Right lung (tissue), 5 donors: ENCODE measurements around the gene SOX5. TPM values are rescaled to one million over a fixed set of nuclear protein-coding genes. Genes with fewer than 3 reads are reported as not detected.
"Not testable (repeated sequence)": the region's sequence is repeated elsewhere in the genome, so short reads cannot be mapped to it uniquely, and the experiment has no call there.

Experiments used
- DNase-seq, 2 donors: peaks; one replicate each; pipeline ENCODE4 v3.0.0-alpha.2; 2013
- polyA plus RNA-seq, 5 donors: library from polyadenylated mRNA; unstranded; fragments of 120-200 nt; gene quantifications; one replicate each; pipeline versions ENCODE4 v1.2.1 to v1.2.3, GENCODE V29; 2013; ENCODE audit warnings: inconsistent platforms in 1 of 5, low replicate concordance in 1 of 5; ENCODE audit not compliant: insufficient read length in 5 of 5, insufficient read depth in 1 of 5

SOX5 gene
- polyA plus RNA-seq, 5 donors, result 18.6 to 42.1 (median 35.8) TPM

DNA sequence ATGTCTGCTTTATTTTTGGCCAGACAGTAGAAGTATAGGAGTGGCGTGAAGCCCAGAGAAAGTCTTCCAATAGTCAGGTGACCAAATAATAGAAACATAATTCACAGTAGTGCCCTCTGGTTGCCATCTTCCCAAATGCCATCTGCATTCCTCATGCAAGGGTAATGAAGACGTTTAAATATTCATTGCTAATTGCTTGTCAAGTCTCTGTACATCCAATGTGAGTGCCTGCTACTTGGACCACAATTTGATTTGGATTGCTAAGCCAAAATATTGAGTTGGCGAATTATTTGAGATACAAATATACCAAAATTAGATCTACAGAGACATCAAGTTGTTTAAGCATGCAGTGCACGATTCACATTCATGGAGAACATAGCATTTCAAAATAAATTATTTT lies 402.7 kb downstream of the SOX5 start:
- no peak for DNase-seq

GRCh38 chr12:23543767-23544166 lies 405.7 kb downstream of the SOX5 start:
- DNase-seq, result no peak

DNA sequence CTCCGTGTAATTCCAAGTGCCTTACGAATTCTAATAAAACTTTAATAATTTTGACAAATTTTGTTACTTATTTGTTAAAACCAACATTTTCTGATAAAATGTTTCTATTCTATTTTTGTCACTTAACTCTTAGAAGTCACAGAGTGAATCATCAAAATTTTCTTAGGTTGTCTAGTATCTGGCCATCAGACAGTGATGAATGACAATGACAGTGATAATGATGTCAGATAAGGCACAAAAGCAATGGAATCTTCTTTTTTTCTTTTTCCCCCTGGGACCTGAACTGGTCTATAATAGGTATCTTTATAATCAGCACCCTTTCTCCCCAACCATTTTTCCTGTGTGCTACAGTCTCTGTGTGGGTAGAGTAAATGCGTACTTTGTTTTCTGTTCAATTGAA lies 407.3 kb downstream of the SOX5 start:
- DNase-seq, result no peak

DNA sequence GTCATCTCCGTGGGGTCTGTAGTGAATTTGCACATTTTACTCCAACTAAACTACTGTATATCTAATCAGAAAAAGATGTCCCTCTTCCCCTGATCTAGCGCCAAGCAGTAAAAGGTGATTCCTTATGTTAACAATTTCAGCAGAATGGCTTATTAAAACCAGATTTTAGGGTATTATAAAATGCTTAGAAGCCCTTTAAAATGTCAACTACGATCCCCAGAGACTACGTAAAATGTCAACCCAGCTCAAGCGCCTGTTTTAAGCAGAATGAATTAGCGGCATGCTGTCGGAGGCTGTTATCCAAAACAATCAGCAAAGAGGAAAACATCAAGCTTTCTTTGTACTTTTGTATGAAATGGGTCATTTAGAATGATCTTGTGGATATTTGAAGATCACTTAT lies 408.9 kb downstream of the SOX5 start:
- DNase-seq, result no peak

- DNase-seq, result no peak
Measured at GRCh38 chr12:23536293-23536692, 413.2 kb downstream of the SOX5 start.

DNA sequence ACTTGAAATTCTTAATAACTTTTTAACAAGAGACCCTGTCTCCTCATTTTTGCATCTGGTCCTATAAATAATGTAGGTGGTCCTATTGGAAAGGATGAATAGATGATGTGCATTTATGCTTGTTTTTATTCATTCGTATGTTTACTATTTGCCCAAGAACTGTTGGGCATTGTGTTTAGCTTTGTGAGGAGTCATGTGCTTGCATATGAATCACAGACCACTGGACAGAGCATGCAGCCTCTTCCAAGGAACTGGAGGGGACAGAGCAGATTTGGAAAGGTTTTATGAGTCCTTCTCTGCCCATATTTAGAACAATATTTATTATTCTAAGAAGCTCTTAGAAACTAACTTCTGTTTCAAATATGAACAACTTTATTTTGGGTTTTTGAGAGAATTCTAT lies 414.0 kb downstream of the SOX5 start:
- no peak for DNase-seq

DNA sequence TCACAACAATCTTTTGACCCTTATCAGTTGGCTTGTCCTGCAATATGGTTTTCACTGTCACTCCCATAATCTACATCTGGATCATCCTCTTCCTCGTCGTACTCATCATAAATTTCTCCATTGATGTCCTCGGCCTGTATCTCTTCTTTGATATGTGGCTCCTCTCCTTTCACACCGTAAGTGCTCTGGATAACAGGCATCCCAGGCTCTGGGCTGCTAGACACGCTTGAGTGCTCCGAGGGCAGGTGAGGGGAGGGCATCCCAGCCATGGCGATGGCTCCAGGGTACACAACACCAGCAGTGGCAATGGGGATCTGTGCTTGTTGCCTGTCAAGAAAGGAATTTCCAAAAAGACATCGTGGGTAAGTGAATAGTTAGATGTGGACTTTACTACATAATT lies 415.3 kb downstream of the SOX5 start:
- no peak for DNase-seq

- no peak for DNase-seq
Measured at GRCh38 chr12:23533699-23534098, 415.8 kb downstream of the SOX5 start.

DNA sequence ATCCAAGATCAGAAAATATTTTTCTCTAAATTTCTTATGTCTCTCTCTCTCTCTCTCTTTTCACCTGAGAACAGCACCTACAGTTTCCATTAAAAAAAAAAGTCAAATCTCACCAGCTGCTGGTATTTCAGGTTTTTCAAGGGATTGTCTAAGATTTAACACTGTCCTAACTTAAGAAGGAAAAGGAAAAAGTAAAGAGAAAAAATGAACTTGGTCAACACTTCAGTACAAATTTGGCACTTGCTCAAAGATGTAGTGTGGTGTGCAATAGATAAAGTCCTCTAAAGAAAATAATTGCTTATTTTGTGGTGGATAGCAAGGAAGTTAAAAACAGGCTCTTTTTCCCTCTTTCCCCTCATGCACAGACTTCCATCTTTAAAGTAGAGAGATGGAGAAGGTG lies 416.2 kb downstream of the SOX5 start:
- DNase-seq, result peak; percentile 48 to 53

DNA sequence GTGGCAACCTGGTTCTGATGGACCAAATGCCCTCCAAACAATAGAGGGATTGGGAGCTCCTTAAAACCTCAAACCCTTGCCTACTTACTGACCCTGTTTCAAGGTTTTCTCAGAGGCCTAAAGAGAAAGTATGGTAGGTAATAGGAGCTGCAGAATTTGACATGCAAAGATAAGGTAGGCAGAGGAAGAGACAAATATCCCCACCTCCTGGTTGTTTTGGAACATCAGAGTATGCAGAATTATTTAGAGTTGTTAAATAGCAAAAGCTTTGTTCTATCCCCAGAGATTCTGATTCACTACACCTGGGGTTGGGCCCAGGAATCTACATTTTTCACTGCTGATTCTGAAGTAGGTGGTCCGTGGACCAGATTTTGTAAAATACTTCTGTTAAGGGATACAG lies 421.2 kb downstream of the SOX5 start:
- DNase-seq, result no peak

- DNase-seq, result no peak
Measured at GRCh38 chr12:23525450-23526072, 423.9 kb downstream of the SOX5 start.

- DNase-seq, result no peak
Measured at GRCh38 chr12:23523339-23523738, 426.1 kb downstream of the SOX5 start.

DNA sequence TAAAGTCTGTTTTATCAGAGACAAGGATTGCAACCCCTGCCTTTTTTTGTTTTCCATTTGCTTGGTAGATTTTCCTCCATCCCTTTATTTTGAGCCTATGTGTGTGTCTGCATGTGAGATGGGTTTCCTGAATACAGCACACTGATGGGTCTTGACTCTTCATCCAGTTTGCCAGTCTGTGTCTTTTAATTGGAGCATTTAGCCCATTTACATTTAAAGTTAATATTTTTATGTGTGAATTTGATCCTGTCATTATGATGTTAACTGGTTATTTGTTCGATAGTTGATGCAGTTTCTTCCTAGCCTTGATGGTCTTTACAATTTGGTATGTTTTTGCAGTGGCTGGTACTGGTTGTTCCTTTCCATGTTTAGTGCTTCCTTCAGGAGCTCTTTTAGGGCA lies 430.0 kb downstream of the SOX5 start:
- DNase-seq, result not testable (repeated sequence)

- not testable (repeated sequence) for DNase-seq
Measured at GRCh38 chr12:23515785-23516184, 433.7 kb downstream of the SOX5 start.

GRCh38 chr12:23510484-23510883 lies 439.0 kb downstream of the SOX5 start:
- no peak for DNase-seq

- DNase-seq, result not testable (repeated sequence)
Measured at GRCh38 chr12:23509832-23510231, 439.6 kb downstream of the SOX5 start.

DNA sequence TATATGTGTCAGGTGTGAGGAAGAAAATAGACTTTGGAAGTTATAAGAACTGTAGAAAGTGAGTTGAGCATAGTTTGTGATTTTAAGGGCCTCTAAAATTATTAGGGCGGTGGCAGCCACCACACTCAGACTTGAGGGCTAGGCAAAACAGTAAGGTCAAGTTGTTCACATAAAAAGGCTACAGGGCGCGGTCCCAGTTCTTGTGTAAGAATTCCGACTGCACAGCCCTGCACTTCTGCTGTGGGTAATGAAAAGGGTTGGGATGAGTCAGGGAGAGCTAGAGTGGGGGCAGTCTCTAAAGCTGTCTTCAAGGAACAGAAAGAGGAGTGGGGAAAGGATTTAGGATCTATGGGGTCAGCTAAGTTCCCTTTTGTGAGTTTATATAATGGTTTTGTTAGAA lies 441.7 kb downstream of the SOX5 start:
- not testable (repeated sequence) for DNase-seq

DNA sequence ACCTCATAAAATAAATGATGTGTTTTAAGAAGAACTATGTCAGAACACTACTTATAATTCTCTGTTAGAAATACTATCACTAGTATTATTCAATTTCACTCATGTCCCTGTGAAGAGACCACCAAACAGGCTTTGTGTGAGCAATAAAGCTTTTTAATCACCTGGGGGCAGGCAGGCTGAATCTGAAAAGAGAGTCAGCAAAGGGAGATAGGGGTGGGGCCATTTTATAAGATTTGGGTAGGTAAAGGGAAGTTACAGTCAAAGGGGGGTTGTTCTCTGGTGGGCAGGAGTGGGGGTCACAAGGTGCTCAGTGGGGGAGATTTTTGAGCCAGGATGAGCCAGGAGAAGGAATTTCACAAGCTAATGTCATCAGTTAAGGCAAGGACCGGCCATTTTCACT lies 443.7 kb downstream of the SOX5 start:
- not testable (repeated sequence) for DNase-seq

GRCh38 chr12:23504641-23505399 lies 444.6 kb downstream of the SOX5 start:
- DNase-seq, result no peak

- DNase-seq, result no peak
Measured at GRCh38 chr12:23504043-23504442, 445.4 kb downstream of the SOX5 start.

DNA sequence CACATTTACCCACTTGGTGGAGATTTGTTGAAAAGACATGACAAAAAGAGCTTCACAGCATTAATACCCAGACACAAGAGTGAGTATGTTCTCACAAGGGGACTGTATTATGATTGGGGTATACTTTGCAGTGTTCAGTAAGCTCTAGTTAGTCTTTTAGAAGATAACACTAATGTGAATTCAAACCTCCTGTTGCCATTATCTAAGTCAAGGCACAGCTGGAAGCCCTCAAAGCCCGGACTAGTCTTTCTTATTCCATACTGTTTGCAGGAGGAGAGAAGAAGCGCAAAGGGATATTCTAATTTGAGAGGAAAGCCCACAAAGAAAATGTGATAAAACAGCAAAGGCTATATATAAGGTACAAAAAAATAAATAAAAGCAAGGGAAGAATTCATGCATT lies 445.9 kb downstream of the SOX5 start:
- no peak for DNase-seq

DNA sequence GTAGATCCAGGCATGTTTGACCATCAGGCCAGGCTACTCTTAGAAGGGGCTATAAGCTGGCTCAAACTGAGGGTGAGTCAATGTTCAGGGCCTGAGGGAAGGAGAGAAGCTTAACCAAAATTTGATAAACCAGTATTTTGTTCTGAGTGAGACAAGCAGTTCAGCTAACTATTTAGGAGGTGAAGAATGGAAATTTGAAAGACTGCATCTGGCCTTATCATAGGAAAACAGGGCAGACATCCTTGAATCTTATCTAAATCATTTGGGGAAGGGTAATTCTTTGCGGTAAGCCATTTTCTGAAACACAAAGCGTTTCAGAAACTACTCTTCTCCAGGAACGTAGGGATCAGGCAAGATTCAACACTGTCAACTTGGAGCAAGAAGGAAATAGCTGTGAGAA lies 447.2 kb downstream of the SOX5 start:
- DNase-seq, result no peak

GRCh38 chr12:23495472-23495871 lies 454.0 kb downstream of the SOX5 start:
- DNase-seq, result no peak

GRCh38 chr12:23493672-23494071 lies 455.8 kb downstream of the SOX5 start:
- DNase-seq, result no peak
